Progenitor cell of endocrine pancreas (in vitro differentiated cells): ENCODE results near the gene CAMK4. TPM values are rescaled to one million over a fixed set of nuclear protein-coding genes. Genes with fewer than 3 reads are reported as not detected.

Source experiments
- DNase-seq: peaks from one replicate; pipeline ENCODE4 v3.0.0; 2021; ENCODE audit warnings: low spot score; ENCODE audit not compliant: unreplicated experiment
- H3K27ac Mint-ChIP-seq: 2 replicates; pipeline ENCODE4 v1.8.0; 2021; ENCODE audit warnings: mild to moderate bottlenecking, moderate library complexity, mixed read lengths
- H3K27me3 Mint-ChIP-seq: 2 replicates; pipeline ENCODE4 v1.8.0; 2021; ENCODE audit warnings: mixed read lengths
- H3K36me3 Mint-ChIP-seq: 2 replicates; pipeline ENCODE4 v1.8.0; 2022; ENCODE audit warnings: mixed read lengths; ENCODE audit not compliant: insufficient read depth
- H3K4me1 Mint-ChIP-seq: 2 replicates; pipeline ENCODE4 v1.8.0; 2021; ENCODE audit warnings: low read depth, mixed read lengths
- H3K4me3 Mint-ChIP-seq: 2 replicates; pipeline ENCODE4 v1.8.0; 2021; ENCODE audit warnings: low read depth, mild to moderate bottlenecking, moderate library complexity, mixed read lengths
- H3K9me3 Mint-ChIP-seq: 2 replicates; pipeline ENCODE4 v1.8.0; 2021; ENCODE audit warnings: low read depth, mixed read lengths
- total RNA-seq: library from RNA; stranded (reverse); gene quantifications from 2 replicates; pipeline ENCODE4 v1.2.1, GENCODE V29; 2021
- TF ChIP-seq, protein P1 (sequence below): fragments of 200-600 bp; sonication (generic); IDR thresholded peaks from one replicate; pipeline ENCODE4 v1.5.0; 2021; ENCODE audit warnings: antibody characterized with exemption, mild to moderate bottlenecking; ENCODE audit not compliant: unreplicated experiment

The CAMK4 gene
- total RNA-seq, 1 donor from 2014 or later = 2.3 TPM

DNA sequence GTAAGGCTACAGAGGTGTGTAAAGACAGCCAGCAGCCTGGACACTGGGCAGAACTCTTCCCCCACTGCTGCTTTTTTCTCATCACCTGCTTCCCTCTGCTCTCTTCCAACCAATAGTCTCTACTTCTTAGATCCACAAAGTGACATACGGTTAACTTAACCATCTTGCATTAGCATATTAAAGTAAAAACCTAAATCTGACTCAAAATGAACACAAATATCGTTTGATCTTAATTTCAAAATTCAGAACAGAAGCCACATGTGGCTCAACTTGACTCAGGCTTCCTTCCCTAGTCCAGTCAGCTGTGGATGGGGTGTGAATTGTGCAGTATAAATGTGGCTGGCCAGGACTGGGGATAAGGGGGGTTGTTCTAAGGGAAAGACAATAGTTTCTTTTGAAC, 173.8 kb downstream of the CAMK4 start:
- Mint-ChIP-seq H3K27ac (no peak overlapping the region), H3K36me3 (no peaks in the 10 kb centered on the region), H3K27me3 (peaks cover 33% of the 10 kb centered on the region), H3K4me1 (no peaks in the 10 kb centered on the region), H3K9me3 (peaks cover 3% of the 10 kb centered on the region), H3K4me3 (no peak overlapping the region)
- TF ChIP-seq, protein P1, sequence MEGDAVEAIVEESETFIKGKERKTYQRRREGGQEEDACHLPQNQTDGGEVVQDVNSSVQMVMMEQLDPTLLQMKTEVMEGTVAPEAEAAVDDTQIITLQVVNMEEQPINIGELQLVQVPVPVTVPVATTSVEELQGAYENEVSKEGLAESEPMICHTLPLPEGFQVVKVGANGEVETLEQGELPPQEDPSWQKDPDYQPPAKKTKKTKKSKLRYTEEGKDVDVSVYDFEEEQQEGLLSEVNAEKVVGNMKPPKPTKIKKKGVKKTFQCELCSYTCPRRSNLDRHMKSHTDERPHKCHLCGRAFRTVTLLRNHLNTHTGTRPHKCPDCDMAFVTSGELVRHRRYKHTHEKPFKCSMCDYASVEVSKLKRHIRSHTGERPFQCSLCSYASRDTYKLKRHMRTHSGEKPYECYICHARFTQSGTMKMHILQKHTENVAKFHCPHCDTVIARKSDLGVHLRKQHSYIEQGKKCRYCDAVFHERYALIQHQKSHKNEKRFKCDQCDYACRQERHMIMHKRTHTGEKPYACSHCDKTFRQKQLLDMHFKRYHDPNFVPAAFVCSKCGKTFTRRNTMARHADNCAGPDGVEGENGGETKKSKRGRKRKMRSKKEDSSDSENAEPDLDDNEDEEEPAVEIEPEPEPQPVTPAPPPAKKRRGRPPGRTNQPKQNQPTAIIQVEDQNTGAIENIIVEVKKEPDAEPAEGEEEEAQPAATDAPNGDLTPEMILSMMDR = no peak
- no peak for DNase-seq

DNA sequence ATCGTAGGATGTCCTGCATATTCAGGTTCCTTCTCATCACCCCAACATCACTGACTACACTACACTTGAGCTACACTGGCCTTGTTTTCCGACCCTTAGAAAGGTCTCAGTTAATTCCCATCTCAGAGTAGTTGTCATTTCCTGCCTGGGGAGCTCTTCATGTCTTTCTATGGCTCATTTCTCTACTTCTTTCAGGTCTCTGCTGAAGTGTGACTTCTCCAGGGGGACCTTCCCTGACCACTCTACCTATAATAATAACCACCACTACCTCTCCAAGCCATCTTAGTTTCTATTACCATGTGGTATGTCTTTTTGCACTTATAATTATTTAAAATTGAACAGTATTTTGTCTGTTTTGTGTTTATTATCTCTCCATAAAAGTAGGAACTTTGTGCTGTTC, 174.9 kb downstream of the CAMK4 start:
- Mint-ChIP-seq H3K9me3 (peaks cover 3% of the 10 kb centered on the region), H3K36me3 (no peaks in the 10 kb centered on the region), H3K4me1 (peaks cover 5% of the 10 kb centered on the region), H3K27me3 (peaks cover 33% of the 10 kb centered on the region), H3K27ac (no peak overlapping the region), H3K4me3 (no peak overlapping the region)
- TF ChIP-seq, protein P1 = no peak
- no peak for DNase-seq

DNA sequence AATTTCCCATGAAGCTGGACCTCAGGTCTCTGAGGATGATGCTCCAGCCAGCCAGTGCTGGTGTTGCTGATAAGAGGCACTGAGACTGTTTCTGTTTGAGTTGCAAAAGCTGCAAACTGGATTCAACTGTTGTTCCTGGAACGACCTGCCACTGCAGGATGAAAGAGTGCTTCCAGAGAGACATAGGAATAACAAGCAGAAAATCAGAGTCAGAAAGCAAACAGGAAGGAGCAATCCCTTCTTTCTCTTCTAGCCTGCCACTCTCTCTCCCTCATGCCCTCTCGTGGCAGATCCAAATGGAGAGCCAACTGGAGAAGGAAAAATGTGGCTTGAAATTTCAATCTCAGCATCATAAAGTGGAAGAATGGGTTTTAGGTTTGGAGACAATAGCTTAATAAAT, 177.7 kb downstream of the CAMK4 start:
- Mint-ChIP-seq H3K4me1 (peaks cover 10% of the 10 kb centered on the region), H3K27ac (no peak overlapping the region), H3K27me3 (peaks cover 48% of the 10 kb centered on the region), H3K4me3 (no peak overlapping the region), H3K9me3 (peaks cover 3% of the 10 kb centered on the region), H3K36me3 (no peaks in the 10 kb centered on the region)
- TF ChIP-seq, protein P1 = no peak
- DNase-seq = no peak

DNA sequence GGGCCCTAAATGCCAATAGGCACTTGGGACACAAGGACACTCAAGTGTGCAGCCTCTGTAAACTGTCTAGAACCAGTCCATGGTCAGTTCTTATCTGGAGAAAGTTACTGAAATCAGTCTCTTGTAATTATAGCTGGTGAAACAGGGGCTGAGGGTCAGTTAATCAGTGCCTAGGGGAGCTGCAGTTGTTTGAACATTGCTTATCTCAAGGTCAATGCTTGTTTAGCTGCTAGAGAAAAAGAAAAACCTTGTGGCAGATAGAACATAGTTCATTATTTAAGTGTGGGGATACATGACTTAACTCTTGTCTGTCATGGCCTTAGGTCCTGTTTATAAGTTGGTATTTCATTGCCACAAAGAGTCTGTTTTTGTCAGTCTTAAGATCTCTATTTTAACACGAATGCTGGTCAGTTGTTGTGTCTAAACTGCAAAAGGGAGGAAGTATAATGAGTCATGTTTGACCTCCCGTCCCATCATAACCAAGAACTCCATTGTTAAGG, 180.1 kb downstream of the CAMK4 start:
- Mint-ChIP-seq H3K36me3 (no peaks in the 10 kb centered on the region), H3K4me3 (no peak overlapping the region), H3K27me3 (peaks cover 38% of the 10 kb centered on the region), H3K4me1 (peaks cover 10% of the 10 kb centered on the region), H3K9me3 (peaks cover 5% of the 10 kb centered on the region), H3K27ac (no peak overlapping the region)
- DNase-seq = no peak
- TF ChIP-seq, protein P1 = no peak

DNA sequence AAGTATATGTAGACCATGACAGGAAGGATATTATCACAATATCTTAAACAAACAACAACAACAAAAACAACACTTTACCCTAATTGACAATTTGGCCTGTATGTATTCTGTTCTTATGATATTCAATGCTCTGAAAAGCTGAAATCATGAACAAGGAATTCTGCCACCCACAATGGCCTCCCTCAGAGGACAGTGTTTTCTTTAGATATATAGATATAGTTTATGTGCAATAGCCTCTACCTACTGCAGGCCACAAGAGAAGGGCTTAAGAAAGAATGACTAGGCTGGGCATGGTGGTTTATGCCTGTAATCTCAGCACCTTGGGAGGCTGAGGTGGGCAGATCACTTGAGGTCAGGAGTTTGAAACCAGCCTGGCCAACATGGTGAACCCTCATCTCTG, 183.4 kb downstream of the CAMK4 start:
- H3K9me3 Mint-ChIP-seq = peaks cover 9% of the 10 kb centered on the region
- no peak overlapping the region for H3K4me3 Mint-ChIP-seq
- no peaks in the 10 kb centered on the region for H3K36me3 Mint-ChIP-seq
- H3K27me3 Mint-ChIP-seq = peaks cover 35% of the 10 kb centered on the region
- no peak overlapping the region for H3K27ac Mint-ChIP-seq
- TF ChIP-seq, protein P1 = no peak
- no peak for DNase-seq
- H3K4me1 Mint-ChIP-seq = peaks cover 10% of the 10 kb centered on the region
